ENCODE results near the gene LRIG2. TPM values are rescaled to one million over a fixed set of nuclear protein-coding genes. Genes with fewer than 3 reads are reported as not detected.

The LRIG2 gene
- 3.6 to 3.9 TPM (median 3.7 TPM) in 5 replicates for total RNA-seq (2022; extraction: Qiagen RNA extraction; ENCODE audit: low read depth)

DNA sequence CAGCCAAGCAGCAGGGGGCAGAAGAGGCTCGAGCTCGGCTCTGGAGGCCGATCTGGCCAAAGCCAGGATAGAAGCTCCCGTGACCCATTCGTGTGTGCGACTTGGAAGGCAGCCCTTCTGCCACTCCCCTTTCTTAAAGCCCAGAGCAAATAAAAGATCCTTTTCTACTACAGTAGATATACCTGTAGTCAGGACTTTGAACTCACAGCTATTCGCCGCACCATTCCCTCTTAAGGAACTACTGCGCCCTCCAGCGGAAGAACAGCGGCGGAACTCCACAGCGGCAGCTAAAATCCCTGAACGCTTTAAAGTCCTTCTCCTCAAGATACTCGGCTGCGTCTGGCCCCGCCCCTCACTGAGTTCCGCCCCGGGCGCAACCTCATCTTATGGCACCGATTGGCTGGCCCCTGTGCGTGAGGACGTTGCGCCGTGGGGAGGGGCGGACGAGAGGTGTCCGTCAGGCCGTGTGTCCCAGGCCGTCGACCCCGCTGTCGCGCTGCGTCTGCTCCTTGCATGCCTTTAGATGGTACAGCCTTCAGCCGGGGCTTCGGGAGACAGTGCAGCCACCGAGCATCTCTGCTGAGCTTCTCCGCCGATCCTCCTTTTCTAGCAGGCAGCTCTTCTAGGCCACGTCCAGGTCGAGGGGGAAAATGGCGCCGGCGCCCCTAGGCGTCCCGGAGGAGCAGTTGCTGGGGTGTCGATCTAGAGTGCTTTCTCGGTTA is at the start of gene LRIG2:
Gene LRIG2, plus strand, starts transcription at position 442 of the 722 bp plus-strand sequence. Its CDS starts 209 bp downstream, at position 651.

Other genes with a start within 250 kb of the LRIG2 start
- gene SLC16A1, start 117.0 kb upstream of the LRIG2 start, total RNA-seq (2022; extraction: Qiagen RNA extraction; ENCODE audit: low read depth) = 38.2 to 51.5 TPM (median 46.0 TPM) in 5 replicates

Data from A549 treated with GW870086 at 1 μM for 4 hours (cell line).